ENCODE measurements around the gene SOX21.

The SOX21 gene

GRCh38 chr13:94682229-94682628 lies 30.1 kb downstream of the SOX21 start:
- Histone ChIP-seq H3K79me1 (ENCODE audit: low read depth, low read length) (no peaks in the 10 kb centered on the region), H2BK120ac (ENCODE audit: low read depth, low read length) (no peak overlapping the region), H3K9me3 (replicated peaks in 1 of 2; ENCODE audit: control insufficient read depth in 2 of 2, insufficient read depth in 1 of 2, low read depth in 1 of 2, low read length in 2 of 2) (peaks cover 0 to 7% of the 10 kb centered on the region in 2 donors), H3K9ac (ENCODE audit: low read depth, low read length, poor library complexity) (no peak overlapping the region), H2AK5ac (ENCODE audit: low read depth, low read length) (no peak overlapping the region), H3K4me2 (ENCODE audit: insufficient read depth, low read length, poor library complexity, severe bottlenecking) (no peak overlapping the region), H3K14ac (ENCODE audit: low read length) (no peak overlapping the region), H4K8ac (ENCODE audit: low read depth, low read length) (no peak overlapping the region), H3K4ac (ENCODE audit: low read length) (no peak overlapping the region), H3K4me3 (ENCODE audit: low read length in 2 of 2) (no peak overlapping the region), H3K27ac (replicated peaks; ENCODE audit: low read length) (no peak overlapping the region), H4K91ac (ENCODE audit: low read depth, low read length, poor library complexity) (no peak overlapping the region), H3K4me1 (ENCODE audit: control insufficient read depth in 2 of 2, insufficient read depth in 1 of 2, low read depth in 1 of 2, low read length in 2 of 2) (peaks cover 4 to 12% of the 10 kb centered on the region in 2 donors), H3K18ac (ENCODE audit: low read length) (no peak overlapping the region), H2BK5ac (ENCODE audit: low read length) (no peak overlapping the region), H3K27me3 (ENCODE audit: control insufficient read depth in 3 of 3, insufficient read depth in 3 of 3, low read depth in 1 of 3, low read length in 3 of 3) (no peaks in the 10 kb centered on the region), H3K36me3 (replicated peaks in 1 of 2; ENCODE audit: control insufficient read depth in 2 of 2, insufficient read depth in 2 of 2, low read length in 2 of 2) (no peaks in the 10 kb centered on the region), H2AFZ (ENCODE audit: low read length) (no peak overlapping the region), H2BK12ac (ENCODE audit: low read length) (no peak overlapping the region), H3K23ac (ENCODE audit: low read depth, low read length, poor library complexity) (no peak overlapping the region), H2BK15ac (ENCODE audit: low read length) (no peak overlapping the region)
- no peak for DNase-seq (ENCODE audit: low spot score)
- WGBS, 2 donors (ENCODE audit: extremely low coverage in 2 of 2, insufficient read length in 2 of 2, insufficient replicate concordance in 1 of 2), result no CpG with 5 or more reads among the region's 2 CpGs

- Histone ChIP-seq H2AK5ac (ENCODE audit: low read depth, low read length) (no peak overlapping the region), H3K4me2 (ENCODE audit: insufficient read depth, low read length, poor library complexity, severe bottlenecking) (no peak overlapping the region), H2BK15ac (ENCODE audit: low read length) (no peak overlapping the region), H2AFZ (ENCODE audit: low read length) (no peak overlapping the region), H3K9ac (ENCODE audit: low read depth, low read length, poor library complexity) (no peak overlapping the region), H3K36me3 (replicated peaks in 1 of 2; ENCODE audit: control insufficient read depth in 2 of 2, insufficient read depth in 2 of 2, low read length in 2 of 2) (no peaks in the 10 kb centered on the region), H3K4me3 (ENCODE audit: low read length in 2 of 2) (no peak overlapping the region), H3K27me3 (ENCODE audit: control insufficient read depth in 3 of 3, insufficient read depth in 3 of 3, low read depth in 1 of 3, low read length in 3 of 3) (no peaks in the 10 kb centered on the region), H2BK120ac (ENCODE audit: low read depth, low read length) (no peak overlapping the region), H3K14ac (ENCODE audit: low read length) (no peak overlapping the region), H4K8ac (ENCODE audit: low read depth, low read length) (no peak overlapping the region), H2BK5ac (ENCODE audit: low read length) (no peak overlapping the region), H3K27ac (replicated peaks; ENCODE audit: low read length) (no peak overlapping the region), H2BK12ac (ENCODE audit: low read length) (no peak overlapping the region), H3K23ac (ENCODE audit: low read depth, low read length, poor library complexity) (no peak overlapping the region), H4K91ac (ENCODE audit: low read depth, low read length, poor library complexity) (no peak overlapping the region), H3K18ac (ENCODE audit: low read length) (no peak overlapping the region), H3K4ac (ENCODE audit: low read length) (no peak overlapping the region), H3K9me3 (replicated peaks in 1 of 2; ENCODE audit: control insufficient read depth in 2 of 2, insufficient read depth in 1 of 2, low read depth in 1 of 2, low read length in 2 of 2) (peaks cover 0 to 7% of the 10 kb centered on the region in 2 donors), H3K79me1 (ENCODE audit: low read depth, low read length) (no peaks in the 10 kb centered on the region), H3K4me1 (ENCODE audit: control insufficient read depth in 2 of 2, insufficient read depth in 1 of 2, low read depth in 1 of 2, low read length in 2 of 2) (peaks cover 12 to 23% of the 10 kb centered on the region in 2 donors)
- no peak for DNase-seq (ENCODE audit: low spot score)
- WGBS, 2 donors (ENCODE audit: extremely low coverage in 2 of 2, insufficient read length in 2 of 2, insufficient replicate concordance in 1 of 2), result no CpG with 5 or more reads among the region's 6 CpGs
Measured at GRCh38 chr13:94679614-94680013, 32.7 kb downstream of the SOX21 start.

GRCh38 chr13:94678845-94679244 lies 33.5 kb downstream of the SOX21 start:
- Histone ChIP-seq H3K18ac (ENCODE audit: low read length) (no peak overlapping the region), H2BK12ac (ENCODE audit: low read length) (no peak overlapping the region), H3K9ac (ENCODE audit: low read depth, low read length, poor library complexity) (no peak overlapping the region)

GRCh38 chr13:94677799-94678198 lies 34.5 kb downstream of the SOX21 start:
- no peak overlapping the region for H2BK15ac ChIP-seq (ENCODE audit: low read length)
- WGBS, 2 donors (ENCODE audit: extremely low coverage in 2 of 2, insufficient read length in 2 of 2, insufficient replicate concordance in 1 of 2), result no CpG with 5 or more reads among the region's 2 CpGs
- no peak overlapping the region for H3K4ac ChIP-seq (ENCODE audit: low read length)
- no peaks in the 10 kb centered on the region for H3K36me3 ChIP-seq (replicated peaks in 1 of 2; ENCODE audit: control insufficient read depth in 2 of 2, insufficient read depth in 2 of 2, low read length in 2 of 2)
- H3K4me2 ChIP-seq (ENCODE audit: insufficient read depth, low read length, poor library complexity, severe bottlenecking), result no peak overlapping the region
- H2BK5ac ChIP-seq (ENCODE audit: low read length), result no peak overlapping the region
- no peak overlapping the region for H2AK5ac ChIP-seq (ENCODE audit: low read depth, low read length)
- no peak overlapping the region for H2BK120ac ChIP-seq (ENCODE audit: low read depth, low read length)
- no peaks in the 10 kb centered on the region for H3K27me3 ChIP-seq (ENCODE audit: control insufficient read depth in 3 of 3, insufficient read depth in 3 of 3, low read depth in 1 of 3, low read length in 3 of 3)
- no peak overlapping the region for H2AFZ ChIP-seq (ENCODE audit: low read length)
- H3K4me1 ChIP-seq (ENCODE audit: control insufficient read depth in 2 of 2, insufficient read depth in 1 of 2, low read depth in 1 of 2, low read length in 2 of 2), result peaks cover 10 to 37% of the 10 kb centered on the region in 2 donors
- no peak overlapping the region for H4K91ac ChIP-seq (ENCODE audit: low read depth, low read length, poor library complexity)
- peaks cover 0 to 7% of the 10 kb centered on the region in 2 donors for H3K9me3 ChIP-seq (replicated peaks in 1 of 2; ENCODE audit: control insufficient read depth in 2 of 2, insufficient read depth in 1 of 2, low read depth in 1 of 2, low read length in 2 of 2)
- H3K9ac ChIP-seq (ENCODE audit: low read depth, low read length, poor library complexity), result no peak overlapping the region
- no peak overlapping the region for H3K14ac ChIP-seq (ENCODE audit: low read length)
- no peak for DNase-seq (ENCODE audit: low spot score)
- H3K4me3 ChIP-seq (ENCODE audit: low read length in 2 of 2), result no peak overlapping the region
- H3K27ac ChIP-seq (replicated peaks; ENCODE audit: low read length), result no peak overlapping the region
- H3K18ac ChIP-seq (ENCODE audit: low read length), result no peak overlapping the region
- H2BK12ac ChIP-seq (ENCODE audit: low read length), result no peak overlapping the region
- H3K79me1 ChIP-seq (ENCODE audit: low read depth, low read length), result no peaks in the 10 kb centered on the region
- no peak overlapping the region for H4K8ac ChIP-seq (ENCODE audit: low read depth, low read length)
- H3K23ac ChIP-seq (ENCODE audit: low read depth, low read length, poor library complexity), result no peak overlapping the region

More at GRCh38 chr13:94678845-94679244, 33.5 kb downstream of the SOX21 start:
- Histone ChIP-seq H3K4ac (ENCODE audit: low read length) (no peak overlapping the region), H2AFZ (ENCODE audit: low read length) (no peak overlapping the region), H4K8ac (ENCODE audit: low read depth, low read length) (no peak overlapping the region), H4K91ac (ENCODE audit: low read depth, low read length, poor library complexity) (no peak overlapping the region), H3K9me3 (replicated peaks in 1 of 2; ENCODE audit: control insufficient read depth in 2 of 2, insufficient read depth in 1 of 2, low read depth in 1 of 2, low read length in 2 of 2) (peaks cover 0 to 7% of the 10 kb centered on the region in 2 donors), H2BK5ac (ENCODE audit: low read length) (no peak overlapping the region), H3K4me1 (ENCODE audit: control insufficient read depth in 2 of 2, insufficient read depth in 1 of 2, low read depth in 1 of 2, low read length in 2 of 2) (peaks cover 14 to 31% of the 10 kb centered on the region in 2 donors), H3K27ac (replicated peaks; ENCODE audit: low read length) (no peak overlapping the region), H3K79me1 (ENCODE audit: low read depth, low read length) (no peaks in the 10 kb centered on the region), H3K36me3 (replicated peaks in 1 of 2; ENCODE audit: control insufficient read depth in 2 of 2, insufficient read depth in 2 of 2, low read length in 2 of 2) (no peaks in the 10 kb centered on the region), H3K4me3 (ENCODE audit: low read length in 2 of 2) (no peak overlapping the region), H3K14ac (ENCODE audit: low read length) (no peak overlapping the region), H3K27me3 (ENCODE audit: control insufficient read depth in 3 of 3, insufficient read depth in 3 of 3, low read depth in 1 of 3, low read length in 3 of 3) (no peaks in the 10 kb centered on the region), H3K23ac (ENCODE audit: low read depth, low read length, poor library complexity) (no peak overlapping the region), H2BK15ac (ENCODE audit: low read length) (no peak overlapping the region), H2BK120ac (ENCODE audit: low read depth, low read length) (no peak overlapping the region), H2AK5ac (ENCODE audit: low read depth, low read length) (no peak overlapping the region), H3K4me2 (ENCODE audit: insufficient read depth, low read length, poor library complexity, severe bottlenecking) (no peak overlapping the region)
- no peak for DNase-seq (ENCODE audit: low spot score)
- WGBS, 2 donors (ENCODE audit: extremely low coverage in 2 of 2, insufficient read length in 2 of 2, insufficient replicate concordance in 1 of 2), result no CpG with 5 or more reads among the region's 2 CpGs

Data from neuronal stem cell (in vitro differentiated cells).